ENCODE measurements around the gene NF1. TPM values are rescaled to one million over a fixed set of nuclear protein-coding genes. Genes with fewer than 3 reads are reported as not detected.

The NF1 gene
- total RNA-seq, 2 donors from 2014 or later, result 38.5 to 49.1 TPM

DNA sequence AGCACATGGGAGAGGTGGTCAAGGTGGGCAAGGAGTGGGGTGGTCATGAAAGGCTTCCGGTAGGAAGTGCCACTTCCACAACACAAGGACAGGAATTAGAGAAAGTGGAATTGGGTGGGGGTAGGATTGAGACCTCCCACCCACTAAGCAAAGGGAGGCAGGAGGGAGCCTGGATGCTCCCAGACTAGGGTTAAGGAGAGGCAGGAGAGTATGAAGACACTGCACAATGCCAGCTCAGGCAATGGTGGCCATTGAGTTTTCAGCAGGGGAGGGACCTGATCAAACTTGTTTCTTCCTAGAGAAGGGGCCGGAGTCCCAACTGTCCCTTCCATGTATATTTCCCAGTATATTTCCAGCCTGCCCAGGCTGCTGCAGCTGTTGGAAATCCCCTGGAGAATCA is 293.6 kb downstream of the NF1 start:
- DNase-seq, result no peak
- peaks cover 32% of the 10 kb centered on the region for H3K27me3 ChIP-seq
- H3K9ac ChIP-seq (ENCODE audit: low read depth in 2 of 2, low read length in 2 of 2), result no peak overlapping the region
- no peak overlapping the region for H3K27ac ChIP-seq
- no peaks in the 10 kb centered on the region for H3K4me1 ChIP-seq
- no peaks in the 10 kb centered on the region for H3K9me3 ChIP-seq
- TF ChIP-seq, protein P1, sequence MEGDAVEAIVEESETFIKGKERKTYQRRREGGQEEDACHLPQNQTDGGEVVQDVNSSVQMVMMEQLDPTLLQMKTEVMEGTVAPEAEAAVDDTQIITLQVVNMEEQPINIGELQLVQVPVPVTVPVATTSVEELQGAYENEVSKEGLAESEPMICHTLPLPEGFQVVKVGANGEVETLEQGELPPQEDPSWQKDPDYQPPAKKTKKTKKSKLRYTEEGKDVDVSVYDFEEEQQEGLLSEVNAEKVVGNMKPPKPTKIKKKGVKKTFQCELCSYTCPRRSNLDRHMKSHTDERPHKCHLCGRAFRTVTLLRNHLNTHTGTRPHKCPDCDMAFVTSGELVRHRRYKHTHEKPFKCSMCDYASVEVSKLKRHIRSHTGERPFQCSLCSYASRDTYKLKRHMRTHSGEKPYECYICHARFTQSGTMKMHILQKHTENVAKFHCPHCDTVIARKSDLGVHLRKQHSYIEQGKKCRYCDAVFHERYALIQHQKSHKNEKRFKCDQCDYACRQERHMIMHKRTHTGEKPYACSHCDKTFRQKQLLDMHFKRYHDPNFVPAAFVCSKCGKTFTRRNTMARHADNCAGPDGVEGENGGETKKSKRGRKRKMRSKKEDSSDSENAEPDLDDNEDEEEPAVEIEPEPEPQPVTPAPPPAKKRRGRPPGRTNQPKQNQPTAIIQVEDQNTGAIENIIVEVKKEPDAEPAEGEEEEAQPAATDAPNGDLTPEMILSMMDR (IDR thresholded peaks at IDR 0.05), result no peak
- no peak overlapping the region for H3K4me3 ChIP-seq
- intact Hi-C loops (cut with DNase I), result loop anchor here (5.0 kb wide), 1 partner anchor 139 kb away; no protein-coding TSS in a partner anchor
- no peaks in the 10 kb centered on the region for H3K36me3 ChIP-seq

DNA sequence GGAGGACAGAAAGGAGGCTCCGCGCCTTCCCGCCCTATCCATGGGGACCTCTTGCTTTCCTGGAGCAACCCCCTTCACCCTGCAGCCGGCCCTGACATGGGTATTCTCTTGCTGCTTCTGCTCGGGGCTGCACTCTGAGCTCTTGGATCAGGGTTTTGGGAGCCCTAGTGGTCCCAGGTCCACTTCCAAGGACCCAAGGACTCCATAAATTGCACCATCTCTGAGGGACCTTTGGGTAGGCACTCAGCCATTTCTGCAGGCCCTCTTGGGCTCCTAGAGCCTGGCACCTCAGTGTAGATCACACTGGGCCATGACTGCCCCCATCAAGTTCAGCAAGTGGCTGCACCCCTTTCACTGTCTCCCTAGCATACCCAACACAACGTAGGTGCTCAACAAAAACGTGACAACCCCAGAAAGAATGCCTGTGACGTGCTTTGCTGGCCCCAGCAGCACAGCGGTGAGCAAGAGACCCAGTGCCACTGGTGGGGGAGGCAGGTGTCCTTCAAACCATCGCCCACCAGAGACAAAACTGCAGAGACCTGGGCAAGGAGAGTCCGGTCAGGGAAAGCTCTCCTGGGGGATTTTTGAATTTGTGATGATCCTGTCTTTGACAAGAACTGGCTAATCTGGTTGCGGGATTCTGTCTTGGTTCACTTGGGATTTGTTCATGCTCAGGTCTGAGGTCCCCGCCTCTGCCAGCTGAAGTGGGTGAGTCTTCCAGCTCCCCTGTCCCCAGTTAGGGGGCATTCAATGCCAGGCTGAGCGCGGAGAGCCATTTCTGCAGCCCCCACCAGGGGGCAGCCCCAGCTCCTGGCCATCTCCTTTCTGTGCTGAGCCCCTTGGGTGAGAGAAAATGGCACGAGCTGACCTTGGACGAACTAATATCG is 294.2 kb downstream of the NF1 start:
- Histone ChIP-seq H3K9me3 (no peaks in the 10 kb centered on the region), H3K4me1 (no peaks in the 10 kb centered on the region), H3K36me3 (no peaks in the 10 kb centered on the region), H3K27ac (no peak overlapping the region), H3K27me3 (peaks cover 33% of the 10 kb centered on the region), H3K9ac (ENCODE audit: low read depth in 2 of 2, low read length in 2 of 2) (no peak overlapping the region), H3K4me3 (no peak overlapping the region)
- TF ChIP-seq, protein P1 (IDR thresholded peaks at IDR 0.05), result peak; percentile 47
- no peak for DNase-seq
- intact Hi-C loops (cut with DNase I), result loop anchor here (5.0 kb wide), 1 partner anchor 138 kb away; no protein-coding TSS in a partner anchor

DNA sequence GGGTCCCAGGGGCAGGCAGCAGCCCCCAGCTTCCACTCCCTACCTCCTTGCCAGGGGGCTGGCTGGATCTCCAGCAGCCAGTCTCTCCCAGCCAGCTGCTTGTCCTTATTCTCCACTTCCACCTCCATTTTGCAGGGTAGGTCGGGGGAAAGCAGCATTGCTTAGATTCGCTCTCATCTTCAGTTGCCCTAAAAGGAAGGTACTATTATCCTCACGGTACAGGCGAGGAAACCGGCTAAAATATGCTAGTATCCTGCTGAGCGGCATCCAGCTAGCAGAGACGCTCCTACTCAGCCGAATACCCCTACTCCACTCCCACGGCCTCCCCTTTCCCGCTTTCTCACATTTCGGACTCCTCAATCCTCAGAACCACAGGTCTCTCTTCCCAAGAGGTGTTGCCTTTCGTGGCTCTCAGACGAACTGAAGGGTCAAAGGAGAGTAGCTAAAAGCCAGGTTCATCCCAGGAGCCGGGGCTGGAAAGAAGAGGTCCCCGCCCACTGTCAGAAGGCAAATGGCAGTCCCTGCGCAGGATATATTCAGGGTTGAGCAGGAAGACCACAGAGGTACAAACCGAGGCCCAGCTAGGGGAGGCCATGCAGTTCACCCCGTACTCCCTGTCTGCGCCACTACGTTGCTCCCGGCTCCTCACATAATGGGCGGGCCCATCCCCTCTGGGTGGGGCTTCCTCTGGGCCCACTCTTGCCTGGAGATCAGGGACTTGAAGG is 295.0 kb downstream of the NF1 start:
- DNase-seq, result no peak
- intact Hi-C loops (cut with DNase I), result loop anchor here (5.0 kb wide), 1 partner anchor 137 kb away; no protein-coding TSS in a partner anchor
- H3K9ac ChIP-seq (ENCODE audit: low read depth in 2 of 2, low read length in 2 of 2), result no peak overlapping the region
- H3K9me3 ChIP-seq, result no peaks in the 10 kb centered on the region
- TF ChIP-seq, protein P1 (IDR thresholded peaks at IDR 0.05), result no peak
- H3K27me3 ChIP-seq, result peaks cover 33% of the 10 kb centered on the region
- H3K27ac ChIP-seq, result no peak overlapping the region
- no peaks in the 10 kb centered on the region for H3K4me1 ChIP-seq
- H3K4me3 ChIP-seq, result no peak overlapping the region
- no peaks in the 10 kb centered on the region for H3K36me3 ChIP-seq

DNA sequence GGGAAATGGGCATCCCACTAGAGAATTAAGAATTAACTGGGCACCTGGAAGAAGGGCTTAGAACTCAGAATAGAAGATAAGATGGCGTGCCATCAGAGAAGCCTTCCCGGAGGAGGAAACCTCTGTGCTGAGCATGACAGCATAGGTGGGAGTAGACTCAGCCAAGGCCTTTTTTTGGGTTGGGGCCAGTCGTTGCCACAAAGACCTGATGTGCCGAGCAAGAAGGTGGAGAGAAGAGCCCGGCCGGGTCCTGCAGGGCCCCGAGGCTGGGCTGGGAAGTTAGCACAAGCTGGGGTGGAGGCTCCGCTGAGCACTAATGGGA is 295.6 kb downstream of the NF1 start:
- Histone ChIP-seq H3K9me3 (no peaks in the 10 kb centered on the region), H3K4me3 (no peak overlapping the region), H3K27me3 (peaks cover 33% of the 10 kb centered on the region), H3K4me1 (no peaks in the 10 kb centered on the region), H3K9ac (ENCODE audit: low read depth in 2 of 2, low read length in 2 of 2) (no peak overlapping the region), H3K27ac (no peak overlapping the region), H3K36me3 (no peaks in the 10 kb centered on the region)
- no peak for DNase-seq
- TF ChIP-seq, protein P1 (IDR thresholded peaks at IDR 0.05), result no peak
- intact Hi-C loops (cut with DNase I), result no loop called here

DNA sequence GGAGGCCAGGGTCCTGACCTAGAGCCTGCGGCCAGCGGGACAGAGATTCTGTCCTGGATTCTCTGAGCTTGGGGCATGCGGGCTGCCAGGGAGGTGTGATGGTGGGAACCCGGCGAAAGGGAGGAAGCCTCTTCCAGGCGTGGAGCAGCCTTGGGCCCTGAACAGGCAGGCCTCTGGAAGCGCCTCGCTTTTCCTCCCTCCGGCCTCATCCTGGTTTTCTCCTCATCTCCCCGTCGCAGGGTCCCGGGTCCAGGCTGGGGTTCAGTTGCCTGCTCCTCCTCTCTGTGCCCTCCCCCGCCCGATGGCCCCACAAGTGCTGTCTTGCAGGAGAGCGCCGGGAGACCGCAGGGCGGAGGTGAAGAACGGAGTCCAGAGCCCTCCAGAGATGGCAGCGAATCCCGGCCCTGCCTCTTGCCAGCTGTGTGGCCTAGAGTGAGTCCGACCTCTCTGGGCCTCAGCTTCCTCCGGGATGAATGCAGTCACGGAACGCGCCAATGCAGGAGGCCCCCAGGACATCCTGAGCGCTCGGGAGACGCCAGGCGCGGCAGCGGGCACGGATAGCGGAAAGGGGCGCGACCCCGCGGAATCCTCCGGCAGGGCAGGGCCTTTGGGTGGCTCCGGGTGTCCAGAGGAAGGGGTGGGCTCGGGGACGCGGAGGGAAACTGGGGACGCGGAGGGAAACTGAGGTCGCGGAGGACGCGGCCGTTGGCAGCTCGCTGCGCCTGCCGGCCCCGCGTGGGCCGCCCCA is 296.1 kb downstream of the NF1 start:
- Histone ChIP-seq H3K36me3 (no peaks in the 10 kb centered on the region), H3K4me3 (peak overlapping the region; percentile 30), H3K4me1 (no peaks in the 10 kb centered on the region), H3K9ac (ENCODE audit: low read depth in 2 of 2, low read length in 2 of 2) (no peak overlapping the region), H3K9me3 (no peaks in the 10 kb centered on the region), H3K27me3 (peaks cover 33% of the 10 kb centered on the region), H3K27ac (no peak overlapping the region)
- intact Hi-C loops (cut with DNase I), result no loop called here
- DNase-seq, result no peak
- TF ChIP-seq, protein P1 (IDR thresholded peaks at IDR 0.05), result no peak

Data from colonic mucosa (tissue), 4 donors.